Measurements from ENCODE around the gene LCE6A. TPM values are rescaled to one million over a fixed set of nuclear protein-coding genes. Genes with fewer than 3 reads are reported as not detected.

LCE6A gene
- total and polyA plus RNA-seq, 9 of the 15 experiments (the other 6 are each of a cell fraction or from before 2014, with no cell fraction given): not detected

GRCh38 chr1:152880907-152881306 is 38.3 kb downstream of the LCE6A start (continued):
- TF ChIP-seq SRSF1 (IDR thresholded peaks at IDR 0.05; ENCODE audit: low read depth, low read length): no peak
- TF ChIP-seq ZBTB11 (CRISPR knock-in tag; IDR thresholded peaks at IDR 0.05): no peak

GRCh38 chr1:152884085-152884484 is 41.4 kb downstream of the LCE6A start:
- CTCF ChIA-PET (ENCODE audit: low intra/inter-chr PET ratio): no interaction called here

More at GRCh38 chr1:152884085-152884484, 41.4 kb downstream of the LCE6A start:
- TF ChIP-seq ZNF696 (CRISPR knock-in tag; conservative IDR thresholded peaks at IDR 0.05) (no peak), PCBP2 (IDR thresholded peaks at IDR 0.05; ENCODE audit: low read depth, low read length, poor library complexity, severe bottlenecking) (no peak), HINFP (tag; conservative IDR thresholded peaks at IDR 0.05; ENCODE audit: low read depth) (no peak), USF2 (CRISPR knock-in tag; IDR thresholded peaks at IDR 0.05) (no peak), SAFB2 (IDR thresholded peaks at IDR 0.05; ENCODE audit: borderline replicate concordance, low read depth, low read length, severe bottlenecking) (no peak), EGR1 (conservative IDR thresholded peaks at IDR 0.05) (no peak), ZNF347 (CRISPR knock-in tag; IDR thresholded peaks at IDR 0.05; ENCODE audit: low read depth) (no peak), ZNF639 (CRISPR knock-in tag; conservative IDR thresholded peaks at IDR 0.05 in 1 of 2, IDR thresholded peaks at IDR 0.05 in 1 of 2) (no peak), ZNF165 (CRISPR knock-in tag; IDR thresholded peaks at IDR 0.05; ENCODE audit: borderline replicate concordance) (no peak)
- H3K4me3 ChIP-seq: no peak overlapping the region
- no peak for ATAC-seq
- FAIRE-seq: no peak
- in situ Hi-C loops (cut with MboI): no loop called here
- H3K9me3 ChIP-seq (replicated peaks; ENCODE audit: control insufficient read depth, insufficient read depth, low read depth, low read length): no peaks in the 10 kb centered on the region
- no peaks in the 10 kb centered on the region for H3K36me3 ChIP-seq (ENCODE audit: control insufficient read depth, insufficient read depth, low read length)
- BruUV-seq (replicated peaks): no TSS peak
- DNase-seq (ENCODE audit: extremely low read depth in 1 of 4, low spot score in 3 of 4): no peak
- H3K4me2 ChIP-seq (ENCODE audit: insufficient read depth, low read length): no peak overlapping the region
- no peaks in the 10 kb centered on the region for H3K79me2 ChIP-seq (ENCODE audit: control insufficient read depth, insufficient read depth, low read length)
- H4K20me1 ChIP-seq (replicated peaks; ENCODE audit: control insufficient read depth, insufficient read depth, low read length): no peaks in the 10 kb centered on the region
- intact Hi-C loops (cut with micrococcal nuclease): no loop called here
- POLR2A ChIA-PET: no interaction called here
- H3K27ac ChIP-seq (ENCODE audit: extremely low read depth, low read depth, low read length): no peak overlapping the region
- H3K9ac ChIP-seq (ENCODE audit: insufficient read depth in 1 of 2, low read depth in 2 of 2, low read length in 2 of 2): no peak overlapping the region
- H2AFZ ChIP-seq (ENCODE audit: low read depth, low read length): no peak overlapping the region
- H3K9me1 ChIP-seq (ENCODE audit: control insufficient read depth, insufficient read depth, low read length): no peaks in the 10 kb centered on the region
- peaks cover 0 to 16% of the 10 kb centered on the region in 2 experiments; a peak in 1 of 5 replicates for H3K27me3 ChIP-seq (ENCODE audit: control insufficient read depth in 2 of 2, insufficient read depth in 2 of 2, low read length in 2 of 2)
- H3K4me1 ChIP-seq (replicated peaks in 1 of 2; ENCODE audit: control insufficient read depth in 2 of 2, insufficient read depth in 2 of 2, low read length in 2 of 2): no peaks in the 10 kb centered on the region
